ENCODE data around the gene NDUFA3. TPM values are rescaled to one million over a fixed set of nuclear protein-coding genes. Genes with fewer than 3 reads are reported as not detected.

The NDUFA3 gene
- total RNA-seq, 1 experiment from 2014 or later, result 67.5 TPM

Other genes starting within 250 kb of the NDUFA3 start
- 10.4 and 29.4 TPM in 2 replicates for gene MYADM, start 235.0 kb upstream of the NDUFA3 start, total RNA-seq (2014; rRNA removed; shearing (Covaris generic))
- 0.43 TPM in 1 of 2 replicates, not detected in the other for gene PRKCG, start 220.7 kb upstream of the NDUFA3 start, total RNA-seq (2014; rRNA removed; shearing (Covaris generic))
- not detected in 2 replicates for gene CACNG7, start 193.6 kb upstream of the NDUFA3 start, total RNA-seq (2014; rRNA removed; shearing (Covaris generic))
- gene CACNG8, start 139.9 kb upstream of the NDUFA3 start, total RNA-seq (2014; rRNA removed; shearing (Covaris generic)), result 0.45 and 1.4 TPM in 2 replicates
- 0.23 TPM in 1 of 2 replicates, not detected in the other for gene CACNG6, start 111.2 kb upstream of the NDUFA3 start, total RNA-seq (2014; rRNA removed; shearing (Covaris generic))
- 0.74 and 0.84 TPM in 2 replicates for gene VSTM1, start 39.0 kb upstream of the NDUFA3 start, total RNA-seq (2014; rRNA removed; shearing (Covaris generic))
- not detected in 2 replicates for gene TARM1, start 21.5 kb upstream of the NDUFA3 start, total RNA-seq (2014; rRNA removed; shearing (Covaris generic))
- gene OSCAR, start 2.1 kb upstream of the NDUFA3 start, total RNA-seq (2014; rRNA removed; shearing (Covaris generic)), result 0.19 and 1.2 TPM in 2 replicates
- gene TFPT, start 12.8 kb downstream of the NDUFA3 start, total RNA-seq (2014; rRNA removed; shearing (Covaris generic)), result 17.6 and 19.7 TPM in 2 replicates
- gene PRPF31, start 12.9 kb downstream of the NDUFA3 start, total RNA-seq (2014; rRNA removed; shearing (Covaris generic)), result 102 and 104 TPM in 2 replicates
- gene CNOT3, start 34.9 kb downstream of the NDUFA3 start, total RNA-seq (2014; rRNA removed; shearing (Covaris generic)), result 20.4 and 30.3 TPM in 2 replicates
- 9.0 and 9.4 TPM in 2 replicates for gene LENG1, start 56.9 kb downstream of the NDUFA3 start, total RNA-seq (2014; rRNA removed; shearing (Covaris generic))
- 1.2 TPM in 1 of 2 replicates, not detected in the other for gene TMC4, start 70.3 kb downstream of the NDUFA3 start, total RNA-seq (2014; rRNA removed; shearing (Covaris generic))
- 82.4 and 104 TPM in 2 replicates for gene MBOAT7, start 86.7 kb downstream of the NDUFA3 start, total RNA-seq (2014; rRNA removed; shearing (Covaris generic))
- gene TSEN34, start 88.5 kb downstream of the NDUFA3 start, total RNA-seq (2014; rRNA removed; shearing (Covaris generic)), result 67.2 and 72.8 TPM in 2 replicates
- gene RPS9, start 98.0 kb downstream of the NDUFA3 start, total RNA-seq (2014; rRNA removed; shearing (Covaris generic)), result 2,721 and 3,393 TPM in 2 replicates
- not detected in 2 replicates for gene LILRB3, start 120.2 kb downstream of the NDUFA3 start, total RNA-seq (2014; rRNA removed; shearing (Covaris generic))
- not detected in 2 replicates for gene LILRA6, start 139.9 kb downstream of the NDUFA3 start, total RNA-seq (2014; rRNA removed; shearing (Covaris generic))
- gene LILRB5, start 154.4 kb downstream of the NDUFA3 start, total RNA-seq (2014; rRNA removed; shearing (Covaris generic)), result not detected in 2 replicates
- gene LILRB2, start 178.3 kb downstream of the NDUFA3 start, total RNA-seq (2014; rRNA removed; shearing (Covaris generic)), result not detected in 2 replicates
- not detected in 2 replicates for gene LILRA5, start 210.3 kb downstream of the NDUFA3 start, total RNA-seq (2014; rRNA removed; shearing (Covaris generic))
- gene LILRA4, start 236.3 kb downstream of the NDUFA3 start, total RNA-seq (2014; rRNA removed; shearing (Covaris generic)), result not detected in 2 replicates

Data from HT1080 (cell line).